ENCODE data around the gene DMRT3.

Gene DMRT3, protein sequence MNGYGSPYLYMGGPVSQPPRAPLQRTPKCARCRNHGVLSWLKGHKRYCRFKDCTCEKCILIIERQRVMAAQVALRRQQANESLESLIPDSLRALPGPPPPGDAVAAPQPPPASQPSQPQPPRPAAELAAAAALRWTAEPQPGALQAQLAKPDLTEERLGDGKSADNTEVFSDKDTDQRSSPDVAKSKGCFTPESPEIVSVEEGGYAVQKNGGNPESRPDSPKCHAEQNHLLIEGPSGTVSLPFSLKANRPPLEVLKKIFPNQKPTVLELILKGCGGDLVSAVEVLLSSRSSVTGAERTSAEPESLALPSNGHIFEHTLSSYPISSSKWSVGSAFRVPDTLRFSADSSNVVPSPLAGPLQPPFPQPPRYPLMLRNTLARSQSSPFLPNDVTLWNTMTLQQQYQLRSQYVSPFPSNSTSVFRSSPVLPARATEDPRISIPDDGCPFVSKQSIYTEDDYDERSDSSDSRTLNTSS

DNA sequence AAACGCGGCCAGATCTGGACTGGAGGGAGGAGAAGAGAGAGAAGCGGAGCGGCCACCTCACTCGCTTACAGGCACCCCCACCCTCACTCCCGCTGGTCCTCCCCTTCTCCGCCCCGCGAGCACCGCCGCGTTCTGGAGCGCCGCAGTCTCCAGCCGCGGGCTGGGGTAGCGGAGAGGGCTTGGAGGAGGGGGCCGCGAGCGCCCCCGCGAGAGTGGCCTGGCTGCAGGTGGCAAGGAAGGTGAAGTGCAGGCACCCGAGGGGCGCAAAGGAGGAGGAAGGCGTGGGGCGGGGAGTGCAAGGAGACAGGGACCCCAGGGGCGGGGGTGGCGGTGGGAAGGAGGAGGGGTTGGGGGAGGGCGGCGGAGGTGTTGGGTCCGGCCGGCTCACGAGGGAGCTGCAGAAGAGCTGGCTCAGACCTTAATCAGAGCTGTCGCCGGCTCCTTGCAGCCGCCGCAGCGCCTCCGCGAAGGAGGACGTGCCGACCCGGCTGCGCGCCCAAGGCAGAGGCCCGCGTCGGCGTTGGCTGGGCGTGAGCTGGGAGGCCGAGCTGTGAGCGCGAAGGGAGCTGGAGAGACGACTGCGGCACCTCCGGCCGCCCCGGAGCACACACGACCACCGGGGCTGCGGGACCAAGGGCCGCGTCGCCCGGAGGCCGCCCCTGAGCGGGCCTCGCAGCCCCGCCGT, at the start of gene DMRT3:
Gene DMRT3, plus strand, starts transcription at position 398 of the 685 bp plus-strand sequence. CDS start 347 bp downstream, outside the sequence.
- peak in 1 of 2 experiments; percentile 41 for DNase-seq

DNA sequence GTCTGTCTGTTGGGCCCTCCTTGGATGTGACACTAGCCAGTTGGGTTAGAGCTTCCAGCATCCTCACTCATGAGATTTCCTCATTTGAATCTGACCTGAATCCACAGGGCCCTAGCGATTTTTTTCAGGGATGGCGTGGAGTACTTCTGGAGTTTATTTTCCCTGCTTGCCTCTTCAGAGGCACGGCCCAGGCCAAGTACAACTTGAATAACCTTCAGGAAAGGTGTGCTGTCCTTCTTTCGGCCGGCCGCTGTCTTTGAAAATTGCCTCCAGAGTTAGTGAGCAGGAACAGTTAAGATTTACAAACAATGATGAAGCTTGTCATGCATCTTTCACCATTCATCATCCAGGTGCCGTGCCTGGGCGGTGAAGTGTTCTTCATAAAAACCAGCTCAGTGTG, 49.5 kb upstream of the DMRT3 start:
- DNase-seq: no peak

DNA sequence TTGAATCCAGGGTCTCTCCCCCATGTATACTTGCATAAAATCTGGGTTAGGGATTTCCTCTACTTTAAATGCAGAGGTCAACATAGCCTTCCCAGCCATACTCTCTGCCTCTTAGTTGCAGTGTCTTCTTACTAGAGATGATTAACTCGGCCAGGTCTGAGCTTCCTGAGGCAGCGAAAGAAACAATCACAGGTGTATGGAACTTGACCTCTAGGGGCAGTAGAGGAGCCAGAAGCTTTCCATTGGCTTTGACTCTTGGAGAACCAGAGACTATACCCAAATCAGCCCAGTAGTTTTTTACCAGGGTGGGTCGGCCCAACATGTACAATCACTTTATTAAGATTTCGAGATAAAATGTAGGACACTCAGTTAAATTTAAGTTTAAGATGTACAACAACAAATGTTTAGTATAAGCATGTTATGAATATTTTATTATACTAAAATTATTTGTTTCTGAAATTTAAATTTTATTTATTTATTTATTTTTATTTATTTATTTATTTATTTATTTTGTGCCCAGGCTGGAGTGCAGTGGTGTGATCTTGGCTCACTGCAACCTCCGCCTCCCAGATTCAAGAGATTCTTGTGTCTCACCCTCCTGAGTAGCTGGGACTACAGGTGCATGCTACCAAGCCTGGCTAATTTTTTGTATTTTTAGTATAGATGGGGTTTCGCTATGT, 48.0 kb upstream of the DMRT3 start:
- no peak for DNase-seq

DNA sequence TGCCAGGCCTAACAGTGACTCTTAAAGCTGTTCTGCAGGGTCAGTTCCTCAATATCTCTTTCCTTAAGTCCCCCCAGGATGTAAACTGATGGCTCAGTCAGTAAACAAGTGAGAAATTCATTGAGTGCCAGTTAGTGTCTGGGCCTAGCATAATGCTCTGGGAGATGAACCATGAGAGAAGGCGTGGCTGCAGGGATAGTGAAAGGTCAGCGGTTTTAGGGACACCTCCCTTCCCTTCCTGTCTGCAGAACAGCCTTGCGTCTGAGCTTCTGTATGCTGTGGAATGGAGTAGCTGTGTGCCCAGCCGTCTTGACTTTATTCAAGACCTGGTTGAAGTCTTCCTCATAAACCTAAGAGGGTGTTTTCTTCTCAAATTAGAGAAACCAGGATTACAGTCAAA, 46.7 kb upstream of the DMRT3 start:
- no peak for DNase-seq

DNA sequence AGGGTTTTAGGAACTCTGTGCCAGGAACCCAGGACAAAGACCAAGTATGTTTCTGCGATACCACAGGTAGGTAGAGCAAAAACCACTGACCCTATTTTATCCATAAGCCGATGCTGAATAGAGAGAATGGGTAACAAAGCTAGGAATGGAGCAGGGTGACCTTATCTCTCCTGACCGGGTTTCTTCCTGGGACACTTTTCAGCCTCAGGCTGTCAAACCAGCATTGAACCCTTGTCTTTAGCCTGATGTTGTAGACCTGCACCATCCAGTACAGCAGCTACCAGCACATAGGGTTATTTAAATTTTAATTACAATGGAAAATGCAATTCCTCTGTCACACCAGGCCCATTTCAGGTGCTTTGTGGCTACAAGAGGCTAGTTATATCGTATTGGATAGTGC, 43.1 kb upstream of the DMRT3 start:
- no peak for DNase-seq

DNA sequence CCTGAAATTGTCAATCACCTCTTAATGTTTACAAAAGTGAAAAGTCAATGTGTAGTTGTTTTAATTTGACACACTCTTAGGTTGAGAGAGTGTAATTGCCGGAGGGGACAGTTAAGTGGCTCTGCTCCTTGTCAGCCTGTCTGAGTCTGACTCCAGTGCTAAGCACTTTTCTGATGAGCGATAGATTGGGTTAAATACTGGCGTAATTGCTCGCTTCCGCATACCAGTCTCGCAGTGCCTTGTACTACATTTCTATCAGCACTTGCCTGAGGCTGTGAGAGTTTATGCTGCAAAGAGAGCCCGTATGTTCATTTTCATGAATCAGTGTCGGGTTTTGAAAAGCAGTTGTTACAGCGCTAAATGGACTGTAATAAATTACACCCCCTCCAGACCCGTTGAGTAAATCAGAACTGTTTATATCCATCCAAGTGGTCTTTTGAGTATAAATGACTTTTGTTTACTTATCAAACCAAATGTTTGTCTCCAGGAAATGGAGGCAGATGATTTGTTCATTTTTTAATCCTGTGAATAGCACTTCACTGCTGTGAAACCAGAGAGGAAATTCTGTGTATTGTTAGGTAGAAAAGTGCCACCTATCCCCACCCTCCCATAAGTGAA, 41.0 kb upstream of the DMRT3 start:
- DNase-seq: no peak

DNA sequence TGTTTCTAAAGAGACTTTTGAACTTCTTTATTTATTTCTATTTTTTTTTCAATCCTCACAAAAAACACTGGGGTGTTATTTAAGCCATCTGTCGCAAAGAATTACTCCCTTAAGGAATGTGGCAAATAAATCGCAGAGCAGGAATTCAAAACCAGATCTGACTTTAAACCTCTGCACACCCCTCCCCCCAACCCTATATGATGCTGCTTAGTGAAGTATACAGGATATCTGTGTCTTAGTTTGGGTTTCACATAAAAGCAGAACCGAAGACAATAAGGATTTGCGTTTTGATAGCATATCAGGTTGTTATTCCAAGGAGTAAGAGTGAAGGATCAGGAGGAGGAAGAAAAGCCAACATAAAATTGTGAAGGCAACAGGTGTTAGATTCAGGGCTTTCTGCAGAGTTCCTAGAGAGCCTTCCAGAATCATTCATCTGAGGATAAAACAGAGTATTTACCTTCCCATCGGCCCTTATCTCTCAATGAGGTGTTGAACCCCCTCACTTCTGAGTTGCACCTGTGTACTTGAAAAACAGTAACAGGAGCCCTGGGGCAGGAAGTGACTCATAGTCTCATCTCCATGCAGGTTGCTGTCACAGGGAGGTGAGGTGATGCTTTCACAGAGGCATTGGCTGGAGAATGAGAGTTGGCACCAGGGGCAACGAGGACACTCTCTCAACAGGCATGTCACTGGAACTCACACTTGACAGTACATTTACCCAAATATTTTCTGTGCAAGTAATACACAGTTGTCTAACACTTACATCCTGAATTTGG, 33.5 kb upstream of the DMRT3 start:
- DNase-seq: no peak

DNA sequence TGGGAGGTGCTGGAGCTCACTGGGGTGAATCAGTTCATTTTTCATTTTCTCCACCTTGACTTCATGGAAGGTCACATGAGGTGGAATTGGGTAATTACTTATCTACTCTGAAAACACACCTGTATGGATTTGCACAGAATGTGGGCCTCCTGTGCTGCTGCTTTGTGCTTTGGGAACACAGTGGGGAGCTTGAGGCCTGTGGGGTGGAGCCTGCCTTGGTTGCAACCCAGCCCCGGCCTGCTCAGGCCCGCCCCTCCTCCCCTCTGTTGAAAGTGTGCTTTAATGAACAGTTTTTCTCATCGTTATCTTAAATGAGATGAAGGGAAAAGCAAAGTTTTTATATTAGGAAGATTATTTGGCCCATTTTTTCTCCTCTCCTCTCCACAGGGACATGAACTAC, 28.5 kb upstream of the DMRT3 start:
- no peak for DNase-seq

DNA sequence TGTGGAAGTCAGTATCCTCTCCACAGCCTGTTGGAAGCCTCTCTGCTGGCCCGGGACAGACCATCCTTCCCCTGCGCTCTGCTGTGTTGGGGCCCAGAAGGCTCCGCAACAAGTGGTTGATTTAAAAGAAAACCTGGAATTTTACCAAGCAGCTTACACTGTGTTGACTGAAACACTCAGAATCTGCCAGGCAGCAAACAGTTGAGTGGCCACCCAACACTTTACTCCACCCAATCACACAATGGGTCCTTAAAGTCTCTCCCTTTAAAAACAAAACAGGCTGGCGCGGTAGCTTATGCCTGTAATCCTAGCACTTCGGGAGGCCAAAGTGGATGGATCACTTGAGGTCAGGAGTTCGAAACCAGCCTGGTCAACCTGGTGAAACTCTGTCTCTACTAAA, 28.0 kb upstream of the DMRT3 start:
- DNase-seq: no peak

DNA sequence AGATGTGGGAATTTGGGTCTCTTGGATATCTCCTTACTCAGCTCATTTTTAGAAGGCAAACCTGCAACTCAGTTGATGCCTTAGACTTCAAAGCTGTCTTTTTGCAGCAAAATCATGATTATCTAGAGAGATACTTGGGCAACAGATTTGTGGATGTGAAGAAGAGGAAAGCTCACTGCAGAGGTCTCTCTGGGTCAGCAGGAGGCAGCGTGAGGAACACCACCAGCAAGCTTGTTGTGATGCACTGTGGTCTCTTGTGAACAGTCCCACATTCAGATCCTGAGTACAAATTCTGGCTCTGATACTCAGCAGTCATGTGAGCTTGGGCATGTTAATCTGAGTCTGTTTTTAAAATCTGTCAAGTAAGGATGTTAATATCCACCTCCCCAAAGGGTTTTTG, 26.3 kb upstream of the DMRT3 start:
- no peak for DNase-seq

DNA sequence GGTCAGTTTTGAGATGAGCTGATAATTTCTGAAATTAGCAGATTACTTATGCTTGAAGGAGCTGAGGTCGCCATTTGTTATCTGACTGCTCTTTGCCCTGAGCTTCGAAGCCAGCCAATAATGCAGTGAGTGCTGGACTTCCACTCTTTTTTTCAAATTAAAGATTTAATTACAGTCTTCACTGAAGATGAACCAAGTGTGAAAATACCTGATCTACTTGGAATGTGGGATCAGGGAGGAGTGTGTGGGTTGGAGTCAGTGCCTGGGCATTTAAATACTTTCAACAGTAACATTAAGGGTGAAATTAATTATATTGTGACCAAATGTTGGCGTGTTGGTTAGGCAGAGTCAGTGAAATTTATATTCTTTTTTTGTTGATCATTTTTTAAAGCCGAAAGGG, 23.9 kb upstream of the DMRT3 start:
- DNase-seq: no peak

DNA sequence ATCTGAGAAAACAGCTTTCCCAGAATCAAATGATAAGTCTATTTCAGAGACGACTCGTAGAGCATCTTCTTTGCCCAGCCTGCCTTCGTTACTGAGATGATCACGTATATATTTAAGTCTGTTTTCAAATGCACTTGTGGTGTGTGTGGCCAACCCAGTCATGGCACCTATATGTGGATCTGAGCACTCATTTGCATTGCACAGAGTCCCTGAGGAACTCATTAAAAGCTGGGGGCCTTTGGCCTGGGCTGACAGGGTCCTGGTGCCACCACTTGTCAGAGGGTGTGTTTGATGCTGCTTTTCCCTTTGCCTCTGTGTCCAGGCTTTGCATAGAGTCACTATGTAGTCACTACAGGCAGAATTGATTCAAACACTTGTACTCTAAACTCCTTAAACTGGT, 17.4 kb upstream of the DMRT3 start:
- no peak for DNase-seq

DNA sequence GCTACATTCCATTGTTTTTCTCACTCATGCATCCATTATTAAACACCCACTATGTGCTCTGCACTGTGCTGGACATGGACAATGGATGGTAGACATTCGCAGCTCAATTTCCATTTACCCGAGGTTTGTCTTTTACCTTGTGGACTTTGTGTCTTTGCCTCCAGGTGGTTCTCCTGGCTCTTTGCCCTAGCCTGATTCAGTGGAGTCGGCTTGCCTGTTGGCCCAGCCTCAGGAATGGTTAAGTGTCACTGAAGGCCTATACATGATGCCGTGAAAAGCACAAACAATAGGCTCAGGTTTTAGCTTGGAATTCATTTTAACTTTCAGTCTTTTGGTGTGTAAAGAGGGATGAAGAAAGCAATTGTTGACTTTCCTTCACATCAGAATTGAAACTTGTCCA, 16.5 kb upstream of the DMRT3 start:
- no peak for DNase-seq

DNA sequence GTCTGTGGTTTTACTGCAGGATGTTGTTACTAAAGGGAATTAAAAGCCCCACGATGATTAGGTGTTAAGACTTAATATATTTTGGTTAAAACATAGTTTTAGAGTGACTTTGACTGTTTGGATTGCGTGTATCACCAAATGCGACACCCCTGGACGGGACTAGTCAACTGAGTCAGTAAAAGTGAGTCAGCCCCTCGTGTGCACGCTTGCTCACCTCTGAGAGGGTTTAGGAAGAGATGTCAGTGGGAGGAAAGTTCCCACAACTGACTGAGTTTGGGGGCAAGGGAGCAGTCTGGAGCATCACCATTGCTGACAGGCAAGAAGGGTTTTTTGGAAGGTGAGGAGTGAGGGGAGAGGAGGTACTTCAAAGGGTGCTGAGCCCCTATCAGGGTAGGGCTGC, 14.4 kb upstream of the DMRT3 start:
- no peak for DNase-seq

DNA sequence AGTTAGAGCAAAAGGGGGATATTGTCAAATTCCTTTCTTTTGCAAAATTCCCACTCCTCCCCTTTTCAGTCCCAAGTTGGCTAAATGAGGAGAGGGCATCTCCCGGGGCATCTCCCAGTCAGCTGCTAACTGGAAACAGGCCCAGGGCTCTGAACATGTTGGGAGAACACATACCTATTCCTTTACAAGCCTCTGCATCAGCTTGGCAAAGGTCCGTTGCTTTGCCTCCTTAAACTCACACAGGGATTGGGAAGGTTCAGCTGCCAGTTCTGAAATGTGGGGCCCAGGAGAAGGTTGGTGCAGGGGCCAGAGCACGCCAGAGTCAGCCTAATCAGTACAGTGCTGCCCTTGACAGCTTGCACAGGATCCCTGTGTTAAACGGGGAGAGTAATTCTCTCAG, 11.0 kb upstream of the DMRT3 start:
- DNase-seq: no peak

DNA sequence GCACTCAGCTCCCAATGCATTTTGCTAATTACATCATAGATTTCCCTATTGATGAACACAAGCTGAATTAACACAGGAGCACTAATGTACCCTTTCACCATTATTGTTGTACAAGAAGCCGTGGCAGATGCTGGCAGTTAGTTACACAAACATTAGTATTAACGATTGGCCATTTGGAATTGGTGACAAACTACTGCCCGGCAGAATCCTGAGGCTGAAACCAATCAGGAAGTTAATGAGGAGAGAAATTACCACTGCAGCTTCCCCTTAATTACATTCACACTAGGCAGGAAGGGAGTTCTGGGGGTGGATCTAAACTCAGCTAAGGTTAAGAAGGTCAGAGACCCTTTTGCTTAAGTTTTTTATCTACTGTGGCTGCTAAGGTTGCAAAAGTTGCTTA, 9.6 kb upstream of the DMRT3 start:
- no peak for DNase-seq

DNA sequence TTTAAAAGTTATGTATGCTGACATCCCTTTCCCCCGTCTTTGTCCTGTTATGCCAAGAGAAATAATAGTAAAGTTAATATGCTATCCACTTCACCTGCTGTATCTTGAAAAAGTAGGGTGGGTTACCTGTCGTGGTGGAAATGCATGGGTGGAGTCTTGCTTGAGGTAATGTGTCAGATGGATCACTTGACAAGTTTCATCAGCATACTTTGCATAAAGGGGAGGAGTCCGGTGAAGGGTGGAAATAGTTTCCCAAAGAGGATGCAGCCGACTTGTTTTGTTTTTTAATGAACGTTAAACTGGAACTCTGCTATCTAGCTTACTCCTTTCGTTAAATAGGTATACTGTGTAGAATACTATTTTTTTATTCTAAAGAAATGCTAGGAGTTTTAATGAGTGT, 9.0 kb upstream of the DMRT3 start:
- no peak for DNase-seq

DNA sequence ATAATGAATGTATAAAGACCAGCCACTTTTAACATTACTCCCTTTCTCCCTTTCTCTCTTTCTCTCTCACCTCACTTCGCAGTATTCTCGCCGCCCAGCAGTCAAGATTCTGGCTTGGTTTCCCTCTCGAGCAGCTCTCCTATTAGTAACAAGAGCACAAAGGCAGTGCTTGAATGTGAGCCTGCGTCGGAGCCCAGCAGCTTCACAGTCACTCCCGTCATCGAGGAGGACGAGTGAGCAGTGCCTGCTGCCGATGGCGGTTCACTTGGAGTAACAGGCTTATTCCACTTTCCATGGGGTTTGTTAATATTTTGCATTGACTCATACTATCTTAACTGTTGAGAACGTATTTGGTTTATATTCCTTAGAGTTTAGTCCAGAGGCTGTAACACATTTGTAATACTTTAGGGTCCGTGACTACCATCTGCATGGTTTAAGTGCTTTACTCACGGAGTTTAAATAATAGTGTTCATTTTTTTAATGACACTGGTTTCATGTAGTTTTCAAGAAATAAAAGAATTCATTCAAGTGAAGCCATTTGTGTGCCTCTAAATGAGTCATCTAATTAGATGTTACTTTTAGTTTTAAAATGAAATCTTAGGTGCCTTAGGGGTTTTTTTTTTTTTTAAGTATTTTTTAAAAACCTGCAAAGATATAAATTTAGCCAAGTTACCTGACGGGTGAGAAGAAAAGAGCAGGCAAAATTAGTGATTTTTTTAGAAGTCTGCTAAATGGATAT, 8.4 kb upstream of the DMRT3 start:
- DNase-seq: no peak

DNA sequence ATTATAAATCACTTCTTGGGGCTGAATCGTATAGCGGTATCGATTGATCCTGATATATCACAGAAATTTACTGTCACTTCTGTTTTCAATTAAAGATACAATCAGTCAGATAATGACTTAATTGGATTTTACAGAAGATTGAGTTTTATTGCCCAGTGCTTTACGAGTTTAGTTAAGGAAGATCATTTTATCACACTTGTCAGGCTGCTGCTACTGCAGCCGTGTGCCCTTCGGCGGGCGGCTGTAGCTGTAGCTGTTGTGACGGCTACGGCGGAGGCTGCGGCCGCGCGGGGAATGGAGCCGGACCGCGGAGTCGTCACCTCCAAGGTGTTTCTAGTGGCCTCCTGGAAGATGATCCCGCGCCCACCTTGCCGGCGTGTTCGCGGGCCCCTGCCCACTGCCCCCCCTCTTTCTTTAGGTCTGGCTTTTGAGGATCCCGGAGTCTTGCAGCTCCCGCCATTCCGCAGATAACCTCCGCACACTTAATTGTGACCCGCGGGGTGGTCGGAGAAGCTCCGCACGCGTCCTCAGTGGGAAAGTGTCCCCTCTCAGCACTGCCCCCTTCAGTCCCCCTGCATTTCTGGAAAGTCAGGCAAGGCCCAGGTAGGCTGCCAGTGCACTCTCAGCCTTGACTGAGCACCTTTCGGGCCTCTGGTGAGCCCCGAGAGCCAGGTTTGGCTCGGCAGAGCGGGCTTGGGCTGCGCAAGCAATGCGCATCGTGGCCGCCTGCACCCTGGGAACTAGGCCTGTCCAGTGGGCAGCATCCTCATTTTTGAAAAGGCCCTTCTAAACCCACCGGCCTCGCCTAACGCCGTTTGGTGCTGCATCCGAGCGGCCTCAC, 6.9 kb upstream of the DMRT3 start:
- peak; percentile 19 to 23 for DNase-seq

DNA sequence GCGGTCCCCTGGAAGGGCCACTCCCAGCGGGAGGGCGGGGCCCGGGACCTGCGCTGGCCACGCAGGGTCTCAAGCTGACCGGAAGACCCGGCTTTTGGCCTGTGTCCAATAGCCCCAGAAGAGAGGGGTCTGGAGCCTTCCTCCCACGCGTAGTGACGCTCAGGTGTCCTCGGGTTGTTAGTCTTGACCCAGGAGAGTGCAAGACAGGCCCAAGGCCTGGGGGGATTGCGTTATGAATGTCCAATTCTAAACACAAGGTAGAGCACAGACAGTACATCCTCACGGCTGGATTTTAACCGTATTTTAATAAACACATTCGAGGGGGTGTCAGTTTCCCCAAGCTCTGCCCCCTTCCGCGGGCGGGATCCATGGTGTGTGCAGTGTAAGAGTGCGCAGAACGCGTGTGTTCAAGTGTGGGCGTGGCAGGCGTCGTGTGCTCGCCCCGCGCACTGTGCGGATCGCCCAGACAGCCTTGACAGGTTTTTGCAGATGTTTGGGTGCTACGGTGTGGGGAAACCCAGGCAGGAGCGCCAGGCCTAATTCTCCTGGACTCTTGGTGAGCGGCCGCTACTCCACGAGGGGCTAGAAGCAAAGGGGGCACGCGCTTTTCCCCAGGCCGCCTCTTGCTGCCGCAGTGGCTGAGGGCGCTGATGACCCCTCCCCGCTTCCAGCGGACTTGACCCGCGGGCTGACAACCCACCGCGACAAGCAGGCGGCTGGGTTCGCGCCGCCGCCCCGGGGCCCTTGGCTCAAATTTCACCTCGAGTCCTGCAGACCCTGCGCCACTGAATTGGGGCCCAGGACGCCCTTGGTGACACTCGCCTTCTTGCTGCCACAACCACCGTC, 6.1 kb upstream of the DMRT3 start:
- no peak for DNase-seq
